Adrenal gland (tissue), 12 donors: Measurements from ENCODE around the gene CKS2. TPM values are rescaled to one million over a fixed set of nuclear protein-coding genes. Genes with fewer than 3 reads are reported as not detected.

ENCODE experiments used
- DNase-seq, 7 donors: peaks; one replicate each; pipeline ENCODE4 v3.0.0-alpha.2; 2019 to 2020
- H3K27ac ChIP-seq, 5 donors: fragments of 200-600 bp; sonication (generic) in 4 of 5; 1 replicate in 3 of 5; 2 replicates in 2 of 5; pipeline versions ENCODE4 v1.5.1 to v1.8.0; 2016 to 2020; ENCODE audit warnings: mild to moderate bottlenecking in 1 of 5
- H3K27me3 ChIP-seq: fragments of 200-600 bp; 2 replicates; pipeline ENCODE4 v1.8.0; 2021
- H3K36me3 ChIP-seq, 2 donors: fragments of 200-600 bp; replicated peaks in 1 of 2; 1 replicate in 1 of 2; 2 replicates in 1 of 2; pipeline versions ENCODE4 v1.5.1 to v1.8.0; 2018 to 2022
- H3K4me1 ChIP-seq, 2 donors: fragments of 200-600 bp; replicated peaks in 1 of 2; 1 replicate in 1 of 2; 2 replicates in 1 of 2; pipeline versions ENCODE4 v1.5.1 to v1.8.0; 2018 to 2021
- H3K4me3 ChIP-seq, 4 donors: fragments of 200-600 bp; sonication (generic) in 3 of 4; one replicate each; pipeline ENCODE4 v1.5.1; 2016 to 2018
- H3K9me3 ChIP-seq, 3 donors: fragments of 200-600 bp; sonication (generic) in 1 of 3; replicated peaks in 1 of 3; 1 replicate in 2 of 3; 2 replicates in 1 of 3; pipeline versions ENCODE4 v1.5.1 to v1.8.0; 2016 to 2021
- CTCF ChIP-seq, 6 experiments: fragments of 450-650 bp in 4 of 6; fragments of 200-600 bp in 2 of 6; sonication (generic) in 1 of 6; IDR thresholded peaks; 1 replicate in 5 of 6; 2 replicates in 1 of 6; pipeline versions ENCODE4 v1.5.1 to v1.8.0; 2016 to 2021; ENCODE audit warnings: antibody characterized with exemption in 6 of 6, mild to moderate bottlenecking in 2 of 6, moderate library complexity in 1 of 6
- POLR2A ChIP-seq, 2 donors: fragments of 450-650 bp; IDR thresholded peaks; one replicate each; pipeline ENCODE4 v1.6.1; 2017; ENCODE audit warnings: antibody characterized with exemption in 2 of 2, mild to moderate bottlenecking in 2 of 2, moderate library complexity in 1 of 2
- WGBS, 4 donors: extraction: QIAGEN DNeasy Blood & Tissue Kit in 2 of 4; methylation state at CpG; one replicate each; pipeline versions ENCODE4 v1.1.5 to v1.1.7; 2013 to 2017; 5-methylcytosine and 5-hydroxymethylcytosine counted together
- intact Hi-C, 2 donors: fragments of 100-400 bp; cut with DNase I; formaldehyde crosslinking; loops; one replicate each; pipeline versions ENCODE4 v1.14.1 to v1.15.0; 2022 to 2023
- polyA plus RNA-seq, 3 donors: library from polyadenylated mRNA; stranded (reverse); fragments of 200-250 nt in 2 of 3; fragments of 350-450 nt in 1 of 3; fragmentation: Illumina TruSeq in 1 of 3; extraction: RNeasy Lipid Tissue Mini Kit (QIAGEN cat#74804) in 1 of 3; gene quantifications; one replicate each; pipeline ENCODE4 v1.2.3, GENCODE V29; 2013 to 2014
- total RNA-seq, 9 donors: library from RNA; depleted of rRNA in 4 of 9; stranded (reverse); fragments of >200 nt in 4 of 9; fragments of 120-200 nt in 1 of 9; fragmentation: NEBNext Ultra II Directional in 1 of 9; extraction: Animal tissue kit (Norgen Biotek cat#: 25700) in 1 of 9; gene quantifications; one replicate each; pipeline versions ENCODE4 v1.1.0 to v1.2.4, GENCODE V29; 2013 to 2023
- donor health status: healthy with polysubstance abuse.
- donor health status: Bipolar disorder and iron deficiency.
- donor health status: DM: yes; HTN: yes; CAD: no.
- donor health status: DM: no; HTN: no; CAD: no.
- donor health status: DM: no; HTN: no; CAD: no.
- donor health status: DM: yes; HTN: yes; CAD: no.

CKS2 gene
- total and polyA plus RNA-seq, 12 donors, result 18.3 to 175 (median 49.7) TPM

DNA sequence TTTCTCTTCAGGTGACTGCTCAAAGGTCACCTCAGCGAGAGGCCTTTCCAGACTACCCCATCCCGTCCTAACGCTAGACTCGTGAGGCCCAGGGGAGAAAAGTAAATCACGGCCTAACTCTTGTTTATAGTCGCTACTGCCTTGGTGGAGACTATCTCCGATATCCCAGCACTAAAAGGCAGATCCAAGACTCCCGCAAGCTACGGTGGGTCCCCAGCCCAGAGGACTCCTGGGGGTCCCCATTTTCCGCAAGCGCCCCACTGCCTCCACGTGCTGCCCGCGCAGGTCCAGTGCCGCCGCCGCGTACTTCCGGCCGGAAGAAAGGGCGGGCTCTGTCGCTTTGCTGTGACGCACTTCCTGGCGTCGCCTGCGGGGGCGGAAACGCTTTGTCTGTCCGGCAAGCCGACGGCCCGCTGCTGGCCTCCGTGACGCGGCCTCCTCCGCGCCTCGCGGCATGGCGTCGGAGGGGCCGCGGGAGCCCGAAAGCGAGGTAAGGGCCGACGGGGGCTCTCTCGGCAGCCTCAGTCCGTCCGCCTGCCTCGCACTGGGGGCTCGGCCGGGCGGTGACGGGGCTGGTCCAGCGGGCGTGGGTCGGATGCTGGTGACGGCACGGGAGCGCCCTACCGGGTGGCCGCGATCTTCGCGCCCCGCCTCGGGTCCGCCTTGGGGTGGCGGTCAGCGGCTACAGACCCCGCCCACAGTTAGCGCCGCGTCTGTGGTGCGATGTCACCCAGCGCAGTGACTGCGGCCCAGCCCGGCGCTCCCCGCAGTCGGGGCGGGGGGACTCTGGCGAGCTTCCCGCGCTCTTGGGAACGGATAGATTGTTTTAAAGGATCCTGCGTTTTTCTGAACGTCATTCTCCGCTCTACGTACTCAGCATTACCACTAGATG is 7.4 kb downstream of the CKS2 start, which contains the start of gene SECISBP2:
SECISBP2 (plus strand) TSS at position 378 of the 892 bp plus-strand sequence; CDS start at position 455, 77 bp downstream.
- TF ChIP-seq POLR2A (IDR thresholded peaks at IDR 0.05) (peak; percentile 97 to 98), CTCF (IDR thresholded peaks at IDR 0.05) (peak; percentile 50 to 77 (median 70))
- intact Hi-C loops, result no loop called here
- WGBS, 4 donors, result 0 to 1% (median 0%) methylated on average over 19 to 91 of the region's 91 CpGs

DNA sequence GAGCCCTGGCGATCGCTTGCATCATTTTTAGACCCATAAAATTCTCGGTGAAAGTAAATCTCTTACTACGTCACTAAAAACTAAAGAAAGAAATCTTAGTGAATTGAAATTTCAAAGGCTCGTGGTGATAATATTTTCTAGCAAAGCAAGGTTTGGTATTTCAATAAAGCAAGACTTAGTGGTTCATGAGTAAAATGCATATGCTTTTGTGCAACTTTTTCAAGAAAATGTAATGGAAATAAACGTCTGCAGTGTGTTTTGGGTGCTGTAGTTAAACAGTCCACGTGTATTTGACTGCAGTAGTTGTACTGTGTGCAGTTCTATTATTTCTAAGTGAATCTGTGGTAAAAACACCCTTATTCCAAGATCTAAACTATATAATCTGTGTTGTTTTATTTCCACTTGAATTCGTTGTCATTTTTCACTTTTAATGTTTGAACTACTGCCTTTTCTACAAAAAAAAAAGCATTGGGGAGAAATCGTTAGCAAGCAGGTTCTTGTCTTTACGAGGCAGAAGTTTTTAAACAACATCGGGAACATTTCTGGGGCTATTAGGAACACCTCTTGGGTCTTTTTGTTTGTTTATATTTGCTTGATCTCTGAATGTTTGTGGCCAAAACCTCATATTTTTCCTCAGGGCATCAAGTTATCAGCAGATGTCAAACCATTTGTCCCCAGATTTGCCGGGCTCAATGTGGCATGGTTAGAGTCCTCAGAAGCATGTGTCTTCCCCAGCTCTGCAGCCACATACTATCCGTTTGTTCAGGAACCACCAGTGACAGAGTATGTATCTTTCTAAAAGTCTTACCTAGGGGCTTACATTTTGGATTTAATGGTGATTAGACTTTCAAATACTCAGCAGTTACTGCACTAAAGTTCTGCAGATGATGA is 8.3 kb downstream of the CKS2 start:
- Histone ChIP-seq H3K36me3 (peaks cover 0 to 5% of the 10 kb centered on the region in 2 donors), H3K4me3 (peak overlapping the region in 3 of 4 donors; percentile 35 to 94 (median 88)), H3K4me1 (peaks cover 18 to 37% of the 10 kb centered on the region in 2 donors), H3K27me3 (no peaks in the 10 kb centered on the region), H3K27ac (peak overlapping the region; percentile 85 to 100 (median 100)), H3K9me3 (no peaks in the 10 kb centered on the region)
- intact Hi-C loops, result no loop called here
- 3 to 5% (median 4%) methylated on average over 13 of the region's 13 CpGs for WGBS, 4 donors
- peak in 2 of 6 experiments; percentile 1 to 19 for TF ChIP-seq CTCF (IDR thresholded peaks at IDR 0.05)
- no peak for TF ChIP-seq POLR2A (IDR thresholded peaks at IDR 0.05)
- DNase-seq, result no peak

More for the DNA sequence above, 7.4 kb downstream of the CKS2 start, which contains the start of gene SECISBP2:
- H3K27ac ChIP-seq, result peak within 1 kb of the TSS; percentile 85 to 100 (median 100)
- peaks cover 0 to 5% of the 10 kb centered on the region in 2 donors for H3K36me3 ChIP-seq
- H3K9me3 ChIP-seq, result no peaks in the 10 kb centered on the region
- DNase-seq, result peak; percentile 96 to 98 (median 96)
- H3K4me3 ChIP-seq, result peak within 1 kb of the TSS; percentile 30 to 94 (median 62)
- no peaks in the 10 kb centered on the region for H3K27me3 ChIP-seq
- peaks cover 18 to 35% of the 10 kb centered on the region in 2 donors for H3K4me1 ChIP-seq

DNA sequence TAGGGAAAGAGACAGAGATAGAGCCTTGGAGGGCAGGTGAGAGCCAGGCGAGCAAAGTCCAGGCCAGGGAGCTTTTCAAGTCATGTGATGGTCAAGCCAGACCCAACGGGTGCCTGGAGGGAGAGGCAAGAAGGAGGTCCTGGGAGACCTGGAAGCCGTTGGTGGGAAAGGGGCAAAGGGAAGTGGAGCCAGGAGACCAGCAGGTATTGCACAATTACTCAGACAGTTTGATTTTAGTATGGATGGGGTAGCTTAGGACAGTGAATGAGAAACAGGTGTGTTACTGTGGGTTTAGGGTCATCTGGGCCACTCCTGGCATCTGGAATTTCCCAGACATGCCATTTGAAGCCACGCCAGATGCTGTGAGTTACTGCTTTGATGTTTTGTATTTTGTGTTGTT is 12.4 kb downstream of the CKS2 start:
- intact Hi-C loops, result loop anchor here (5.0 to 10.0 kb wide), 2 partner anchors 219 to 221 kb away; no protein-coding TSS in a partner anchor
- TF ChIP-seq POLR2A (IDR thresholded peaks at IDR 0.05) (no peak), CTCF (IDR thresholded peaks at IDR 0.05) (no peak)
- 73 to 78% (median 75%) methylated on average over 4 of the region's 4 CpGs for WGBS, 4 donors
- no peak for DNase-seq
- peaks cover 0 to 9% of the 10 kb centered on the region in 2 donors for H3K36me3 ChIP-seq
- peaks cover 12 to 40% of the 10 kb centered on the region in 2 donors for H3K4me1 ChIP-seq
- no peak overlapping the region for H3K27ac ChIP-seq
- H3K9me3 ChIP-seq, result no peaks in the 10 kb centered on the region
- no peaks in the 10 kb centered on the region for H3K27me3 ChIP-seq
- no peak overlapping the region for H3K4me3 ChIP-seq
